Measurements from ENCODE around the gene FMN2. TPM values are rescaled to one million over a fixed set of nuclear protein-coding genes. Genes with fewer than 3 reads are reported as not detected.

FMN2 gene
- total RNA-seq, 1 donor from 2014 or later: 0.52 TPM

GRCh38 chr1:240217403-240217802, 125.7 kb downstream of the FMN2 start:
- no peak for ATAC-seq
- H3K4me3 ChIP-seq: no peak overlapping the region
- DNase-seq: no peak

GRCh38 chr1:240219104-240219503, 127.4 kb downstream of the FMN2 start:
- no peaks in the 10 kb centered on the region for H3K36me3 ChIP-seq
- no peak for TF ChIP-seq CTCF (IDR thresholded peaks at IDR 0.05)
- no peaks in the 10 kb centered on the region for H3K27me3 ChIP-seq
- no peak for ATAC-seq
- no peak overlapping the region for H3K27ac ChIP-seq
- DNase-seq: no peak
- intact Hi-C loops (cut with DNase I): no loop called here
- H3K9me3 ChIP-seq: no peaks in the 10 kb centered on the region
- H3K4me1 ChIP-seq: no peaks in the 10 kb centered on the region
- H3K4me3 ChIP-seq: no peak overlapping the region

More at GRCh38 chr1:240217403-240217802, 125.7 kb downstream of the FMN2 start:
- intact Hi-C loops (cut with DNase I): no loop called here
- H3K4me1 ChIP-seq: no peaks in the 10 kb centered on the region
- no peaks in the 10 kb centered on the region for H3K9me3 ChIP-seq
- no peak overlapping the region for H3K27ac ChIP-seq
- TF ChIP-seq CTCF (IDR thresholded peaks at IDR 0.05): no peak
- H3K36me3 ChIP-seq: no peaks in the 10 kb centered on the region
- H3K27me3 ChIP-seq: no peaks in the 10 kb centered on the region

GRCh38 chr1:240226102-240226501, 134.4 kb downstream of the FMN2 start:
- DNase-seq (no peak), ATAC-seq (no peak)
- no peak for TF ChIP-seq CTCF (IDR thresholded peaks at IDR 0.05)
- intact Hi-C loops (cut with DNase I): no loop called here
- Histone ChIP-seq H3K4me1 (no peaks in the 10 kb centered on the region), H3K27me3 (no peaks in the 10 kb centered on the region), H3K27ac (no peak overlapping the region), H3K4me3 (no peak overlapping the region), H3K9me3 (peaks cover 8% of the 10 kb centered on the region), H3K36me3 (no peaks in the 10 kb centered on the region)

- no peak for TF ChIP-seq CTCF (IDR thresholded peaks at IDR 0.05)
- no peak for DNase-seq
- Histone ChIP-seq H3K9me3 (peaks cover 3% of the 10 kb centered on the region), H3K36me3 (no peaks in the 10 kb centered on the region), H3K27ac (no peak overlapping the region), H3K4me3 (no peak overlapping the region), H3K4me1 (no peaks in the 10 kb centered on the region), H3K27me3 (no peaks in the 10 kb centered on the region)
- no peak for ATAC-seq
- intact Hi-C loops (cut with DNase I): no loop called here
Measured at GRCh38 chr1:240230816-240231215, 139.1 kb downstream of the FMN2 start.

GRCh38 chr1:240232530-240232929, 140.8 kb downstream of the FMN2 start:
- no peak for DNase-seq
- Histone ChIP-seq H3K4me1 (no peaks in the 10 kb centered on the region), H3K27ac (no peak overlapping the region), H3K36me3 (no peaks in the 10 kb centered on the region), H3K4me3 (no peak overlapping the region), H3K9me3 (no peaks in the 10 kb centered on the region), H3K27me3 (no peaks in the 10 kb centered on the region)
- intact Hi-C loops (cut with DNase I): no loop called here
- no peak for TF ChIP-seq CTCF (IDR thresholded peaks at IDR 0.05)
- ATAC-seq: no peak
